GM12878 (cell line): ENCODE results near the gene CNTN3.

Experiments
- EZH2 ChIP-seq: IDR thresholded peaks from 2 replicates; pipeline ENCODE4 v1.6.1; 2012; ENCODE audit warnings: low read depth, mild to moderate bottlenecking, control low read depth, inconsistent platforms, low read length, borderline replicate concordance; ENCODE audit not compliant: control insufficient read depth
- FOS ChIP-seq: IDR thresholded peaks from 3 replicates; pipeline ENCODE4 v1.6.1; 2011; ENCODE audit warnings: borderline replicate concordance; ENCODE audit not compliant: insufficient read length; ENCODE audit errors: extremely low read depth
- GABPA ChIP-seq: IDR thresholded peaks from 2 replicates; pipeline ENCODE4 v1.6.1; 2014; ENCODE audit warnings: antibody characterized with exemption, low read depth, mild to moderate bottlenecking, inconsistent platforms
- NBN ChIP-seq: fragments of 450-650 bp; IDR thresholded peaks from 2 replicates; pipeline ENCODE4 v1.6.1; 2016
- RAD51 ChIP-seq: fragments of 450-650 bp; IDR thresholded peaks from 2 replicates; pipeline ENCODE4 v1.6.1; 2016; ENCODE audit warnings: moderate library complexity, mild to moderate bottlenecking, inconsistent platforms
- SMAD5 ChIP-seq: IDR thresholded peaks from 2 replicates; pipeline ENCODE4 v1.6.1; 2016; ENCODE audit warnings: antibody characterized with exemption, low read depth
- SRF ChIP-seq, 2 experiments: IDR thresholded peaks; 2 replicates each; pipeline ENCODE4 v1.6.1; 2011; ENCODE audit warnings: low read depth in 2 of 2, low read length in 2 of 2, mild to moderate bottlenecking in 1 of 2, moderate library complexity in 1 of 2
- TARDBP ChIP-seq: IDR thresholded peaks from 2 replicates; pipeline ENCODE4 v1.6.1; 2016; ENCODE audit warnings: borderline replicate concordance
- TF ChIP-seq, protein P1 (sequence below), 3 experiments: IDR thresholded peaks in 2 of 3; conservative IDR thresholded peaks in 1 of 3; 2 replicates each; pipeline ENCODE4 v1.5.1; 2011; ENCODE audit warnings: low read depth in 3 of 3, low read length in 3 of 3, mild to moderate bottlenecking in 3 of 3, control low read depth in 2 of 3, moderate library complexity in 2 of 3, inconsistent platforms in 1 of 3, mixed read lengths in 1 of 3; ENCODE audit not compliant: control insufficient read depth in 2 of 3, insufficient read depth in 1 of 3; ENCODE audit errors: extremely low read depth in 1 of 3
- TF ChIP-seq, protein P2 (sequence below): IDR thresholded peaks from 2 replicates; pipeline ENCODE4 v1.6.1; 2011; ENCODE audit warnings: mild to moderate bottlenecking, low read depth, low read length, moderate library complexity; ENCODE audit not compliant: insufficient replicate concordance
- TF ChIP-seq, protein P3 (sequence below): IDR thresholded peaks from 2 replicates; pipeline ENCODE4 v1.6.1; 2012; ENCODE audit warnings: low read depth, low read length, improper control_type of control experiment
- TF ChIP-seq, protein P4 (sequence below): fragments of 450-650 bp; conservative IDR thresholded peaks from 2 replicates; pipeline ENCODE4 v1.6.1; 2017; ENCODE audit warnings: mild to moderate bottlenecking, moderate library complexity

DNA sequence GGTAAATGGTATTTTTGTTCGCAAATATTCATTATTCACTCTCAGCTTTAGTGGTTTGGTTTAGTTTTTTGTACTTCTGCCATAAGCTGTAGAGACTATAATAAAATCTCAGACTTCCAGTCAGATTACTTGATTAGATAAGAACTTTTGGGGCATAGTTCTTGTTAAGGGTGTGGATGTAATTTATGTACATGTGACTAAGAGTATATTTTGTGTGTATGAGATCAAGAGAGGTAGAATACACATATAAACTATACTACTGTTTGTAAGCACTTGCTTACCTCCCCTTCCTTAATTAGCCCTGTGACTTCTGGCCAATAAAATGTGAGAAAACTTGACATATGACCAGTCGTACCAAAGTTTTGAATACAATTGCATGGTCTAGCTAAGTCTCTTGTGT lies 12.0 kb downstream of the CNTN3 start:
- TF ChIP-seq TARDBP: no peak
- TF ChIP-seq GABPA: no peak
- TF ChIP-seq RAD51: no peak
- TF ChIP-seq, protein P1, sequence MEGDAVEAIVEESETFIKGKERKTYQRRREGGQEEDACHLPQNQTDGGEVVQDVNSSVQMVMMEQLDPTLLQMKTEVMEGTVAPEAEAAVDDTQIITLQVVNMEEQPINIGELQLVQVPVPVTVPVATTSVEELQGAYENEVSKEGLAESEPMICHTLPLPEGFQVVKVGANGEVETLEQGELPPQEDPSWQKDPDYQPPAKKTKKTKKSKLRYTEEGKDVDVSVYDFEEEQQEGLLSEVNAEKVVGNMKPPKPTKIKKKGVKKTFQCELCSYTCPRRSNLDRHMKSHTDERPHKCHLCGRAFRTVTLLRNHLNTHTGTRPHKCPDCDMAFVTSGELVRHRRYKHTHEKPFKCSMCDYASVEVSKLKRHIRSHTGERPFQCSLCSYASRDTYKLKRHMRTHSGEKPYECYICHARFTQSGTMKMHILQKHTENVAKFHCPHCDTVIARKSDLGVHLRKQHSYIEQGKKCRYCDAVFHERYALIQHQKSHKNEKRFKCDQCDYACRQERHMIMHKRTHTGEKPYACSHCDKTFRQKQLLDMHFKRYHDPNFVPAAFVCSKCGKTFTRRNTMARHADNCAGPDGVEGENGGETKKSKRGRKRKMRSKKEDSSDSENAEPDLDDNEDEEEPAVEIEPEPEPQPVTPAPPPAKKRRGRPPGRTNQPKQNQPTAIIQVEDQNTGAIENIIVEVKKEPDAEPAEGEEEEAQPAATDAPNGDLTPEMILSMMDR (IDR thresholded peaks at IDR 0.05 in 2 of 3, conservative IDR thresholded peaks at IDR 0.05 in 1 of 3; ENCODE audit: control insufficient read depth in 2 of 3, extremely low read depth in 1 of 3, insufficient read depth in 1 of 3, low read depth in 3 of 3, low read length in 3 of 3): no peak
- no peak for TF ChIP-seq NBN
- no peak for TF ChIP-seq SRF (IDR thresholded peaks at IDR 0.05; ENCODE audit: low read depth in 2 of 2, low read length in 2 of 2)
- TF ChIP-seq, protein P2, sequence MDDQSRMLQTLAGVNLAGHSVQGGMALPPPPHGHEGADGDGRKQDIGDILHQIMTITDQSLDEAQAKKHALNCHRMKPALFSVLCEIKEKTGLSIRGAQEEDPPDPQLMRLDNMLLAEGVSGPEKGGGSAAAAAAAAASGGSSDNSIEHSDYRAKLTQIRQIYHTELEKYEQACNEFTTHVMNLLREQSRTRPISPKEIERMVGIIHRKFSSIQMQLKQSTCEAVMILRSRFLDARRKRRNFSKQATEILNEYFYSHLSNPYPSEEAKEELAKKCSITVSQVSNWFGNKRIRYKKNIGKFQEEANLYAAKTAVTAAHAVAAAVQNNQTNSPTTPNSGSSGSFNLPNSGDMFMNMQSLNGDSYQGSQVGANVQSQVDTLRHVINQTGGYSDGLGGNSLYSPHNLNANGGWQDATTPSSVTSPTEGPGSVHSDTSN: no peak
- no peak for TF ChIP-seq FOS
- no peak for TF ChIP-seq EZH2
- TF ChIP-seq, protein P3, sequence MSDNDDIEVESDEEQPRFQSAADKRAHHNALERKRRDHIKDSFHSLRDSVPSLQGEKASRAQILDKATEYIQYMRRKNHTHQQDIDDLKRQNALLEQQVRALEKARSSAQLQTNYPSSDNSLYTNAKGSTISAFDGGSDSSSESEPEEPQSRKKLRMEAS: no peak
- TF ChIP-seq SMAD5: no peak
- TF ChIP-seq, protein P4, sequence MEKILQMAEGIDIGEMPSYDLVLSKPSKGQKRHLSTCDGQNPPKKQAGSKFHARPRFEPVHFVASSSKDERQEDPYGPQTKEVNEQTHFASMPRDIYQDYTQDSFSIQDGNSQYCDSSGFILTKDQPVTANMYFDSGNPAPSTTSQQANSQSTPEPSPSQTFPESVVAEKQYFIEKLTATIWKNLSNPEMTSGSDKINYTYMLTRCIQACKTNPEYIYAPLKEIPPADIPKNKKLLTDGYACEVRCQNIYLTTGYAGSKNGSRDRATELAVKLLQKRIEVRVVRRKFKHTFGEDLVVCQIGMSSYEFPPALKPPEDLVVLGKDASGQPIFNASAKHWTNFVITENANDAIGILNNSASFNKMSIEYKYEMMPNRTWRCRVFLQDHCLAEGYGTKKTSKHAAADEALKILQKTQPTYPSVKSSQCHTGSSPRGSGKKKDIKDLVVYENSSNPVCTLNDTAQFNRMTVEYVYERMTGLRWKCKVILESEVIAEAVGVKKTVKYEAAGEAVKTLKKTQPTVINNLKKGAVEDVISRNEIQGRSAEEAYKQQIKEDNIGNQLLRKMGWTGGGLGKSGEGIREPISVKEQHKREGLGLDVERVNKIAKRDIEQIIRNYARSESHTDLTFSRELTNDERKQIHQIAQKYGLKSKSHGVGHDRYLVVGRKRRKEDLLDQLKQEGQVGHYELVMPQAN: no peak
